Measurements from ENCODE around the gene KLK5.
"Not testable (repeated sequence)": the region's sequence is repeated elsewhere in the genome, so short reads cannot be mapped to it uniquely, and the experiment has no call there.

The KLK5 gene, protein sequence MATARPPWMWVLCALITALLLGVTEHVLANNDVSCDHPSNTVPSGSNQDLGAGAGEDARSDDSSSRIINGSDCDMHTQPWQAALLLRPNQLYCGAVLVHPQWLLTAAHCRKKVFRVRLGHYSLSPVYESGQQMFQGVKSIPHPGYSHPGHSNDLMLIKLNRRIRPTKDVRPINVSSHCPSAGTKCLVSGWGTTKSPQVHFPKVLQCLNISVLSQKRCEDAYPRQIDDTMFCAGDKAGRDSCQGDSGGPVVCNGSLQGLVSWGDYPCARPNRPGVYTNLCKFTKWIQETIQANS

DNA sequence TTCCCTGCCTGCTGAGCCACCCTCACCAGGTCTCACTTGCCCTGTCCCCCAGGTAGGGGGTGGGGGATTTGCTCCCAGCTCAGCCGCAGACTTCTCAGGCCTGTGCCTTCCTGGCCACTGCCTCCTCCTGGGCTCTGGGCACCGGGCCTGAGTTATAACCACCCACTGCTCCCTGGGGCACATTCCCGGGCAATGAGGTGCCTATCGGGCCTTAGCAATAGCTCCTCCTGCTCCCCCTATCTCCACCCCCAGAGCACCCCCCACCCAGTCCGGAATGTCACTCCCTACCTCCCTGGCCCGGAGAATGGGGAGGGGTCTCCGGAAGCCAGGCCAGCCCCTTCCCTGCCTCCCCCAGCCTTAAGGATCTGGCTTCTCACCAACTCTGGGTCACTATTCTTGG, at the start of gene KLK5:
TSS of gene KLK5 (minus strand) at position 129 of the 400 bp plus-strand sequence. CDS start 381 bp downstream, outside the sequence.
- H3K4me1 ChIP-seq (ENCODE audit: insufficient read depth, low read length) = no peaks in the 10 kb centered on the region
- H3K36me3 ChIP-seq (ENCODE audit: insufficient read depth, low read length) = no peaks in the 10 kb centered on the region
- no peak within 1 kb of the TSS for H2AFZ ChIP-seq (ENCODE audit: low read depth, low read length)
- no peaks in the 10 kb centered on the region for H3K9me3 ChIP-seq (ENCODE audit: low read length)
- no peak within 1 kb of the TSS for H3K4me3 ChIP-seq (ENCODE audit: low read length)
- peaks cover 5% of the 10 kb centered on the region for H3K27me3 ChIP-seq (ENCODE audit: insufficient read depth, low read length)

DNA sequence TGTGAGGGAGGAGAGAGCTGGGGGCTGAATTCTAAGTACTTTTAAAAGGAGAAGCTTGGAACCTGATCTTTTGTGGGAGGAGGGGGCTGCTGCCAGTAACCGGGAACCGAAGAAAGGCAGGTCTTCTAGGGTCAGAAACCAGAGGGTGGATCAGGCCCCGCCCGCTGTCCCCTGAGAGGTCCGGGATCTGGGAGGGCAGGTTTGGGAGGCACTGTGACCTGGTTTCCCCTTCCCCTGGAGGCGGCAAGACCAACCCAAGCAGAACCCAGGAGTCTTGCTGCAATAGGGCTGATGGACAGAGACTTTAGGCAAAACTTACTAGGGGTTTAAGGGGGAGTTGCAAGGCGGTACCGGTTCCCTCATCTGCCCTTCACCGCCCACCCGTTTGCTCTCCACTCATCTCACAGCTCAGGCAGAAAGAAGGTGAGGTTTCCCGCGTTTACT, 49.3 kb upstream of the KLK5 start:
- no peak overlapping the region for H2AFZ ChIP-seq (ENCODE audit: low read depth, low read length)

DNA sequence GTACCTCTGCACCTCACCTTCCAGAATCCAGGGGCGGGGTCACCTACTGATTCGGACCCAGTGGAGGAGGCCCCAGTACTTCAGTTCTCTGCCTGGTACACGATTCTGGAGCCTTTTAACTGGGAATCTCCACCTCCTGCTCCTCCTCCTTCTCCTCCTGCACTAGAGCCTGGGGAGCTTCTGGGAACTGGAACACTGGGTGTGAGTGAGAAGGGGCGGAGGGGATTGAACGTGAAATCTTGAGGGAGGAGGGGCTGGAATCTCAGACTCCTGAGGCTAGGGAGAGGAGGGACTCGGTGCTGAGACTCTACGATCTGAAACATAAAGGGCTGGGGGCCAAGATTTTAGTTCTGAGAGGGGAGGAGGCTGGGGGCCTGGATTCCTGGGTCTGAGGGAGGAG, 48.7 kb upstream of the KLK5 start, which contains the start of gene KLK8:
TSS of gene KLK8 (minus strand) at position 90 of the 400 bp plus-strand sequence. CDS start 437 bp downstream, outside the sequence.
- H3K4me3 ChIP-seq (ENCODE audit: low read length) = no peak within 1 kb of the TSS

More for the DNA sequence above, 49.3 kb upstream of the KLK5 start:
- no peaks in the 10 kb centered on the region for H3K36me3 ChIP-seq (ENCODE audit: insufficient read depth, low read length)
- no peaks in the 10 kb centered on the region for H3K4me1 ChIP-seq (ENCODE audit: insufficient read depth, low read length)
- H3K27me3 ChIP-seq (ENCODE audit: insufficient read depth, low read length) = peaks cover 10% of the 10 kb centered on the region
- H3K4me3 ChIP-seq (ENCODE audit: low read length) = no peak overlapping the region
- H3K9me3 ChIP-seq (ENCODE audit: low read length) = no peaks in the 10 kb centered on the region

DNA sequence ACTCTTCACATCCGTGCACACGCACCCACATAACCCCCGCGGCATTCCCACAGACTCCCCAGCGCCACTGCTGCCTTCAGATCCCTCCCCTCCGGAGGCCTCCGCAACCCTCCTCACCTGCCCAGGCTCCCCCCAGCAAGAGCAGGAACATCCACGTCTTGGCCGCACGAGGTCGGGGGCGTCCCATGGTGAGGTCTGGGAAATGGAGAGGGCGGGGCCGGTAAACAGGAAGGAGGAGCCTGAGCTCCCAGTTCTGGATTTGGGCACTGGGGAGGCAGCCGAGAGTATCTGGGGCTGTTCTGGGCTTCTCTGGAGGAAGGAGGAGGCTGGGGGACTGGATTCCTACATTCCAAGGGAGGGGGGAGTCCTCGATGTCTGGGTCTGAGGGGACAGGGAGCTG, 48.1 kb upstream of the KLK5 start:
- Histone ChIP-seq H2AFZ (ENCODE audit: low read depth, low read length) (no peak overlapping the region), H3K9me3 (ENCODE audit: low read length) (no peaks in the 10 kb centered on the region), H3K36me3 (ENCODE audit: insufficient read depth, low read length) (no peaks in the 10 kb centered on the region), H3K4me3 (ENCODE audit: low read length) (no peak overlapping the region), H3K4me1 (ENCODE audit: insufficient read depth, low read length) (no peaks in the 10 kb centered on the region), H3K27me3 (ENCODE audit: insufficient read depth, low read length) (peaks cover 4% of the 10 kb centered on the region)

More for the DNA sequence above, 48.7 kb upstream of the KLK5 start, which contains the start of gene KLK8:
- Histone ChIP-seq H2AFZ (ENCODE audit: low read depth, low read length) (no peak within 1 kb of the TSS), H3K36me3 (ENCODE audit: insufficient read depth, low read length) (no peaks in the 10 kb centered on the region), H3K27me3 (ENCODE audit: insufficient read depth, low read length) (peaks cover 6% of the 10 kb centered on the region), H3K4me1 (ENCODE audit: insufficient read depth, low read length) (no peaks in the 10 kb centered on the region), H3K9me3 (ENCODE audit: low read length) (no peaks in the 10 kb centered on the region)

DNA sequence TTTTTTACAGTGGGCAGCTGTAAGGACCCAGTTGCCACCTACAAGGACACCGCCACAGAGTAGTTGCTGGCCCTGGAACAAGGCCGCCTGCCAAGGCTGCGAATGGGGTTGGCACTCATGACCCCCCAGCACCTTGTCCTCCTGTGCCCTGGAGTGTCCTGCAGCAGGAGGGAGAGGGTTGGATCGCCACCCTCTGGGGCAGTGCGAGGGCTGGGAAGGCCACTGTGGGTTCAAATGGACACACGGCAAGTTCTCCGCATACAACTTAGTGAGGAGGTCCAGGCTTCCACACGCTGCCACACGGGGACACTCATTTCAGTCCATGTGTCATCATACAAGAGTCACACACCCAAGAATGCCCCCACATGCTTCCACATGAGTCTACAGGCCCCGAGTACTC, 47.6 kb upstream of the KLK5 start:
- Histone ChIP-seq H3K27me3 (ENCODE audit: insufficient read depth, low read length) (peaks cover 4% of the 10 kb centered on the region), H3K9me3 (ENCODE audit: low read length) (no peaks in the 10 kb centered on the region), H3K36me3 (ENCODE audit: insufficient read depth, low read length) (no peaks in the 10 kb centered on the region), H3K4me3 (ENCODE audit: low read length) (no peak overlapping the region), H3K4me1 (ENCODE audit: insufficient read depth, low read length) (no peaks in the 10 kb centered on the region), H2AFZ (ENCODE audit: low read depth, low read length) (no peak overlapping the region)

DNA sequence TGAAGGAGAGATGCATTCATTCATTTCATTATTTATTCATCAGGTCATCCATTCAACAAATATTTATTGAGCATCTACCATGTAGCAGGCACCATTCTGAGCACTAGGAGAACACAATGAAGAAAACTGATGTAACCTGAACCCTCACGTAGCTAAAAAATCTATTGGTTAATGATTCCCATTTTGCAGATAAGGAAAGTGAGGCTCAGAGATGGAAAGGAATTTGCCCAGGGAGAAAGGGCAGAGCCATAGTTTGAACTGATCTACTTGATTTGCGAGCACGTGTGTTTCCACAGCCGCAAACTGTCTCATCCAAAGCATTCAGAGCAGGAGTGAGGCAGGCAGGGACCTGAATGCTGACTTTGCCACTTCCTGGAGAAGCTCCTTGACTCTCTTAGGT, 45.8 kb upstream of the KLK5 start:
- H3K27me3 ChIP-seq (ENCODE audit: insufficient read depth, low read length) = peaks cover 4% of the 10 kb centered on the region
- H3K4me3 ChIP-seq (ENCODE audit: low read length) = no peak overlapping the region
- no peaks in the 10 kb centered on the region for H3K4me1 ChIP-seq (ENCODE audit: insufficient read depth, low read length)
- H3K36me3 ChIP-seq (ENCODE audit: insufficient read depth, low read length) = no peaks in the 10 kb centered on the region
- H3K9me3 ChIP-seq (ENCODE audit: low read length) = no peaks in the 10 kb centered on the region
- H2AFZ ChIP-seq (ENCODE audit: low read depth, low read length) = no peak overlapping the region

DNA sequence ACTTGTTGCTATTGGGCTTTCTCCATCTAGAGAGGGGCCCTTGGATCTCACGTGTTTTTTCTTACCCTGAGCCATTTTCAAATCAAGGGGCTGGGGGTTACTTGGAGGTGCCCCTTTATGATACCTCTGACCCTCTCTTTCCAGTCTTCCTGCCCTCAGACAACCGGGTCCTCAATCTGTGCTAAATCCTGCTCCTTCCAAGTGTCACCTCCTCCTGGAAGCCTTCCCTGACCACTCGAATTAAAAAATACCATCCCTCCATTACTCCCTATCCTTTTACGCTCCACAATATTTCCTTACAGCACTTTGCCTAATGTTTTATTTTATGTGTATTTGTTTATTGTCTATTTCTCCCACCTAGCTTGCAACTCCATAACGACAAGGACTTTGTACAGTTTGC, 45.2 kb upstream of the KLK5 start:
- Histone ChIP-seq H3K4me3 (ENCODE audit: low read length) (no peak overlapping the region), H3K4me1 (ENCODE audit: insufficient read depth, low read length) (no peaks in the 10 kb centered on the region), H2AFZ (ENCODE audit: low read depth, low read length) (no peak overlapping the region), H3K27me3 (ENCODE audit: insufficient read depth, low read length) (peaks cover 4% of the 10 kb centered on the region), H3K36me3 (ENCODE audit: insufficient read depth, low read length) (no peaks in the 10 kb centered on the region), H3K9me3 (ENCODE audit: low read length) (no peaks in the 10 kb centered on the region)

DNA sequence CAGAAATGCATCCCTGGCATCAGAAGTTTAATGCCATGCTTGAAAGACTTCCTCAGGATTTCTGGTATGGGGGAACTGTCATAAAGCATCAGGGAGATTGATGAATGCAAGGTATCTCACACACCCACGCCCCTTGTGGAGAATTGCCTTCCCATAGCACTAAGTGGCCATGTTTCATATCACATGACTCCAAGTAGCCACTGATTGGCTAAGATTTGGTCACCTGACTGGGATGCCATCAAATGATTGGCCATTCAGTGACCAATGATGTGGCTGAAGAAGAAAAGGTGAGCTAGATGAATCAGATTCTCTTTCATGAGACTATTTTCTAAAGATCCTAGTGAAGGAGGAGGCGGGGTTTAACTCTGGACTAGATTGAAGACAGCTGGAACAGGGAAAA, 41.3 kb upstream of the KLK5 start:
- H2AFZ ChIP-seq (ENCODE audit: low read depth, low read length) = no peak overlapping the region
- no peaks in the 10 kb centered on the region for H3K27me3 ChIP-seq (ENCODE audit: insufficient read depth, low read length)
- no peaks in the 10 kb centered on the region for H3K36me3 ChIP-seq (ENCODE audit: insufficient read depth, low read length)
- no peak overlapping the region for H3K4me3 ChIP-seq (ENCODE audit: low read length)
- no peaks in the 10 kb centered on the region for H3K9me3 ChIP-seq (ENCODE audit: low read length)
- no peaks in the 10 kb centered on the region for H3K4me1 ChIP-seq (ENCODE audit: insufficient read depth, low read length)

DNA sequence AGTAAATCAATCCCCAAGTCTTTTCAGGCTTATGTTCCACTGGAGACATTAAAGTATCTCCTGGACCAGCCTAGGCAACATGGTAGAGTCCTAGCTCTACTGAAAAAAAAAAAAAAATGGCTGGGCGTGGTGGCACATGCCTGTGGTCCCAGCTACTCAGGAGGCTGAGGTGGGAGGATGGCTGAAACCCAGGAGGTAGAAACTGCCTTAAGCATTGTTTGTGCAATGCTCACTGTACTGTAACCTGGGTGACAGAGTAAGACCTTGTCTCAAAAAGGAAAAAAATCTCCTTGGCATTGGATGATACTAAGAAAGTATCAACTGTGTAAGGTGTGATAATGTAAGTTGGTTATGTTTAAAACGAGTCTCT, 39.8 kb upstream of the KLK5 start:
- Histone ChIP-seq H3K36me3 (ENCODE audit: insufficient read depth, low read length) (no peaks in the 10 kb centered on the region), H2AFZ (ENCODE audit: low read depth, low read length) (no peak overlapping the region), H3K4me3 (ENCODE audit: low read length) (no peak overlapping the region), H3K4me1 (ENCODE audit: insufficient read depth, low read length) (no peaks in the 10 kb centered on the region), H3K27me3 (ENCODE audit: insufficient read depth, low read length) (no peaks in the 10 kb centered on the region), H3K9me3 (ENCODE audit: low read length) (no peaks in the 10 kb centered on the region)

DNA sequence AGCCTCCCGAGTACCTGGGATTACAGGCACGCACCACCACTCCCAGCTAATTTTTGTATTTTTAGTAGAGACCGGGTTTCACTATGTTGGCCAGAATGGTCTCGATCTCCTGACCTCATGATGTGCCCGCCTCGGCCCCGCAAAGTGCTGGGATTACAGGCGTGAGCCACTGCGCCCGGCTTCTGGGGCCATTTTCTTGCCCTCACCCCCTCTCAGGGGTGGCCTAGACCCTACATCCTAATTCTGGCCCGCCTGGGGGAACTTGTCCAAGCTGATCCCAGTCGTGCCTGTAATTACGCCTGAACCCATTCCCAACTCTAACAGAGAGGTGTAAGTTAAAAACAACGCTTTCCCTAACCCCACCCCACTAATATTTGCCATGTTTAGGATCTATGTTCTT, 31.6 kb upstream of the KLK5 start:
- not testable (repeated sequence) for H3K9me3 ChIP-seq (ENCODE audit: low read length); H3K27me3 ChIP-seq (ENCODE audit: insufficient read depth, low read length); H3K36me3 ChIP-seq (ENCODE audit: insufficient read depth, low read length); H3K4me3 ChIP-seq (ENCODE audit: low read length); H3K4me1 ChIP-seq (ENCODE audit: insufficient read depth, low read length); H2AFZ ChIP-seq (ENCODE audit: low read depth, low read length)

DNA sequence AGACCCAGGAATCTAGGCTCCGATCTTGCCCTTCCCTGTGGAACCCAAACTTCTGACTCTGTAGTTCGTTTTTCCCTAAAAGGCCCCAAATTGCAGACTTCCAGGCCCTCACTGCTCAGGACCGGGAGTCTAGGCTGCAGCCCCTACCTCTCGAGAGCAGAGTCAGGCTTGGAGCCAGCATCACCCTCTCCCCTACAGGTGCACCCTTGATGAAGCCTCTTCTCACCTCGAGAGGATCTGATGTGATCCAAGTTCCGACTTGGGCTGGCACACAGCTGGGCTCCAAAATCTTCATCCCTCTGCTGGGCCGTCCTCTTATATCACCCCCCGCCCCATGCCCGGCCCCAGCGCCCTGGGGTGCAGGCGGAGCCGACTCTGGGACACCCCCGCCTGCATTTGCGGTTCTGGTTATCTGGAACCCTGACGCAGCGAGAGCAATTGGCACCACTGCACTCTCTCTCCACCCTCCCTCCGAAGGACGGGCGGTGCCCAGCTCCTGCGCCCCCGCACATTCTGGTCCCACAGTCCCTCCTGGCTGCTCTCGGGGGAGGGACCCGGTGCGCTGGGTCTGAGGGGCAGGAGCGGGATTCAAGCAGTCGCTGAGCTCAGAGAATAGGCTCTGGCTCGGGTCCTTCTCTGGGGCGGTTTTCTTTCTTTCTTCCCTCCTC, 30.9 kb upstream of the KLK5 start, which contains the start of gene KLK7:
TSS of gene KLK7 (minus strand) at position 293 of the 668 bp plus-strand sequence. CDS start 1,518 bp downstream, outside the sequence.
- Histone ChIP-seq H3K9me3 (ENCODE audit: low read length) (no peaks in the 10 kb centered on the region), H3K27me3 (ENCODE audit: insufficient read depth, low read length) (peaks cover 4% of the 10 kb centered on the region), H3K36me3 (ENCODE audit: insufficient read depth, low read length) (no peaks in the 10 kb centered on the region), H3K4me1 (ENCODE audit: insufficient read depth, low read length) (peaks cover 7% of the 10 kb centered on the region), H3K4me3 (ENCODE audit: low read length) (no peak within 1 kb of the TSS), H2AFZ (ENCODE audit: low read depth, low read length) (no peak within 1 kb of the TSS)

DNA sequence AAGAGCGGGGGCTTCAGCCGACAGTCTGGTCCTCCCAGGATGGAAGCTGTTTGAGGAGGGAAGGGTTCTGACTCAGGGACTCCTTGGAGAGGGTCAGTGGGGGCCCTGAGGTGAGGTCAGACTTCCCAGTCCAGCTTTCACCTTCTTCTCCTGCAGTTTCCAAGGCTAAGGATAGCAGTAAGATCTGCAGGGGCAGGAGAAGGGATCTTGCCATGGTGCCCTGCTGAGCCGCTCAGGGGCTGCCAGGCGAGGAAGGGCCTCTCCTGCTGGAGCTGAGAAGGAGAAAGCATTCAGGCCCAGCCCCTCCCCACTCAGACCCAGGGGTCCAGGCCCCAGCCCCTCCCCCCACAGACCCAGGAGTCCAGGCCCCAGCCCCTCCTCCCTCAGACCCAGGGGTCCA, 29.3 kb upstream of the KLK5 start:
- Histone ChIP-seq H3K9me3 (ENCODE audit: low read length) (no peaks in the 10 kb centered on the region), H3K27me3 (ENCODE audit: insufficient read depth, low read length) (peaks cover 4% of the 10 kb centered on the region), H3K4me1 (ENCODE audit: insufficient read depth, low read length) (peaks cover 7% of the 10 kb centered on the region), H3K4me3 (ENCODE audit: low read length) (no peak overlapping the region), H2AFZ (ENCODE audit: low read depth, low read length) (no peak overlapping the region), H3K36me3 (ENCODE audit: insufficient read depth, low read length) (no peaks in the 10 kb centered on the region)

DNA sequence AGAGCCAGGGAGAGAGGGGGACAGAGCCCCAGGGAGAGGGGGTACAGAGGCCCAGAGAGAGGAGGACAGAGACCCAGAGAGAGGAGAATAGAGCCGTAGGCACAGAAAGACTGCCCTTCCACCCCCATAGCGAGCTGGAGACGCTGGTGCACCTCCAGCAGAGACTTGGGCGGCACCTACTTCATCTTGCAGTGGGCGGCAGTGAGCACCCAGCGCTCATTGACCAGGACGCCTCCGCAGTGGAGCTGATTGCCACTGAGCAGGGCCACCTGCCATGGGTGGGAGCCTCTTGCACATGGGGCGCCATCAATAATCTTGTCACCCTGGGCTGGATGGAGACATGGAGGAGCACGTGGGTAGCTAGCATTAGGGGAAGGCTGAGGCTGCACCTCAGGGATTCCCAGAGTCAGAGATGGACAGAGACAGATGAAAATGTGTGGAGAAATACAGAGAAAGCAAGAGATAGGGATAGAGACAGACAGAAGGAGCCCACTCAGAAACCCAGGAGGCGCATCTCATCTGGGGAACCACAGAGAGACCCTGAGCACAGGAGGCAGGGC, 28.8 kb upstream of the KLK5 start:
- Histone ChIP-seq H2AFZ (ENCODE audit: low read depth, low read length) (no peak overlapping the region), H3K27me3 (ENCODE audit: insufficient read depth, low read length) (peaks cover 4% of the 10 kb centered on the region), H3K9me3 (ENCODE audit: low read length) (no peaks in the 10 kb centered on the region)

More for the DNA sequence above, 28.8 kb upstream of the KLK5 start:
- Histone ChIP-seq H3K4me3 (ENCODE audit: low read length) (no peak overlapping the region), H3K36me3 (ENCODE audit: insufficient read depth, low read length) (no peaks in the 10 kb centered on the region), H3K4me1 (ENCODE audit: insufficient read depth, low read length) (peaks cover 7% of the 10 kb centered on the region)

All from neuron (in vitro differentiated cells).